H7 (cell line): ENCODE measurements around the gene TTF1. TPM values are rescaled to one million over a fixed set of nuclear protein-coding genes. Genes with fewer than 3 reads are reported as not detected.
A peak's percentile ranks its signal among the peaks of the same experiment; 100 is the strongest.

ENCODE experiments used
- DNase-seq: peaks from one replicate; pipeline ENCODE4 v3.0.0; 2012
- H3K27me3 ChIP-seq: 2 replicates; pipeline ENCODE4 v1.6.0; 2011; ENCODE audit warnings: mild to moderate bottlenecking, low read length; ENCODE audit not compliant: control insufficient read depth, insufficient read depth
- H3K36me3 ChIP-seq: replicated peaks from 2 replicates; pipeline ENCODE4 v1.5.1; 2011; ENCODE audit warnings: low read length; ENCODE audit not compliant: control insufficient read depth, insufficient read depth
- H3K4me3 ChIP-seq: 2 replicates; pipeline ENCODE4 v1.5.1; 2011; ENCODE audit warnings: low read depth, mild to moderate bottlenecking, control low read depth, low read length, moderate library complexity; ENCODE audit not compliant: insufficient read depth
- total RNA-seq: library from RNA; depleted of rRNA; stranded (reverse); fragments of >200 nt; shearing (Covaris generic); gene quantifications from 2 replicates; pipeline ENCODE4 v1.2.3, GENCODE V29; 2014; rRNA removed

TTF1 gene
- total RNA-seq: 14.5 and 15.0 TPM in 2 replicates

- Histone ChIP-seq H3K4me3 (peak within 1 kb of the TSS; percentile 68), H3K36me3 (peaks cover 3% of the 10 kb centered on the region), H3K27me3 (peaks cover 16% of the 10 kb centered on the region)
- DNase-seq: peak; percentile 95
Measured at GRCh38 chr9:132406554-132407122, at the start of gene TTF1. Gene TTF1 (minus strand): TSS chr9:132406840. CDS start chr9:132402821, 4,019 bp downstream.

GRCh38 chr9:132456241-132456640 lies 49.6 kb upstream of the TTF1 start:
- Histone ChIP-seq H3K27me3 (no peaks in the 10 kb centered on the region), H3K36me3 (no peaks in the 10 kb centered on the region), H3K4me3 (no peak overlapping the region)
- DNase-seq: no peak

- no peak for DNase-seq
- H3K4me3 ChIP-seq: no peak overlapping the region
- H3K36me3 ChIP-seq: no peaks in the 10 kb centered on the region
- H3K27me3 ChIP-seq: no peaks in the 10 kb centered on the region
Measured at GRCh38 chr9:132451276-132451675, 44.6 kb upstream of the TTF1 start.

- no peak for DNase-seq
- Histone ChIP-seq H3K4me3 (no peak overlapping the region), H3K27me3 (no peaks in the 10 kb centered on the region), H3K36me3 (no peaks in the 10 kb centered on the region)
Measured at GRCh38 chr9:132447902-132448301, 41.3 kb upstream of the TTF1 start.

- DNase-seq: peak; percentile 87
- H3K27me3 ChIP-seq: no peaks in the 10 kb centered on the region
- no peak overlapping the region for H3K4me3 ChIP-seq
- no peaks in the 10 kb centered on the region for H3K36me3 ChIP-seq
Measured at GRCh38 chr9:132447346-132447745, 40.7 kb upstream of the TTF1 start.

GRCh38 chr9:132446887-132447286 lies 40.2 kb upstream of the TTF1 start:
- H3K4me3 ChIP-seq: no peak overlapping the region
- no peak for DNase-seq
- no peaks in the 10 kb centered on the region for H3K36me3 ChIP-seq
- H3K27me3 ChIP-seq: no peaks in the 10 kb centered on the region

- no peak overlapping the region for H3K4me3 ChIP-seq
- H3K36me3 ChIP-seq: no peaks in the 10 kb centered on the region
- no peaks in the 10 kb centered on the region for H3K27me3 ChIP-seq
- no peak for DNase-seq
Measured at GRCh38 chr9:132443951-132444607, 37.4 kb upstream of the TTF1 start.

GRCh38 chr9:132441404-132441803 lies 34.8 kb upstream of the TTF1 start:
- Histone ChIP-seq H3K4me3 (no peak overlapping the region), H3K36me3 (no peaks in the 10 kb centered on the region), H3K27me3 (no peaks in the 10 kb centered on the region)
- no peak for DNase-seq

- Histone ChIP-seq H3K4me3 (no peak overlapping the region), H3K36me3 (no peaks in the 10 kb centered on the region), H3K27me3 (no peaks in the 10 kb centered on the region)
- no peak for DNase-seq
Measured at GRCh38 chr9:132440735-132441134, 34.1 kb upstream of the TTF1 start.

GRCh38 chr9:132439153-132439552 lies 32.5 kb upstream of the TTF1 start:
- no peak for DNase-seq
- no peak overlapping the region for H3K4me3 ChIP-seq
- no peaks in the 10 kb centered on the region for H3K27me3 ChIP-seq
- H3K36me3 ChIP-seq: no peaks in the 10 kb centered on the region

GRCh38 chr9:132434881-132435280 lies 28.2 kb upstream of the TTF1 start:
- no peak for DNase-seq
- no peaks in the 10 kb centered on the region for H3K36me3 ChIP-seq
- H3K27me3 ChIP-seq: no peaks in the 10 kb centered on the region
- no peak overlapping the region for H3K4me3 ChIP-seq

- no peak for DNase-seq
- H3K4me3 ChIP-seq: no peak overlapping the region
- H3K27me3 ChIP-seq: no peaks in the 10 kb centered on the region
- no peaks in the 10 kb centered on the region for H3K36me3 ChIP-seq
Measured at GRCh38 chr9:132430998-132431397, 24.4 kb upstream of the TTF1 start.

- Histone ChIP-seq H3K4me3 (no peak overlapping the region), H3K27me3 (no peaks in the 10 kb centered on the region), H3K36me3 (no peaks in the 10 kb centered on the region)
- no peak for DNase-seq
Measured at GRCh38 chr9:132426639-132427414, 20.2 kb upstream of the TTF1 start.

- H3K4me3 ChIP-seq: no peak overlapping the region
- no peaks in the 10 kb centered on the region for H3K27me3 ChIP-seq
Measured at GRCh38 chr9:132425675-132426062, 19.0 kb upstream of the TTF1 start.

More at GRCh38 chr9:132425675-132426062, 19.0 kb upstream of the TTF1 start:
- H3K36me3 ChIP-seq: no peaks in the 10 kb centered on the region
- no peak for DNase-seq
